ENCODE results near the gene PRR16.

Gene PRR16

GRCh38 chr5:120464627-120465435, 731 bp downstream of the PRR16 start:
- DNase-seq = no peak

GRCh38 chr5:120465436-120465961, 1.4 kb downstream of the PRR16 start:
- DNase-seq = no peak

GRCh38 chr5:120466341-120467006, 2.4 kb downstream of the PRR16 start:
- DNase-seq = peak; percentile 8

- no peak for DNase-seq
These were observed 7.9 kb downstream of the PRR16 start for GRCh38 chr5:120471971-120472370.

- no peak for DNase-seq
These were observed 8.8 kb downstream of the PRR16 start for GRCh38 chr5:120472911-120473310.

GRCh38 chr5:120473332-120473731, 9.2 kb downstream of the PRR16 start:
- no peak for DNase-seq

- no peak for DNase-seq
These were observed 12.0 kb downstream of the PRR16 start for GRCh38 chr5:120476063-120476462.

GRCh38 chr5:120479066-120479465, 15.0 kb downstream of the PRR16 start:
- no peak for DNase-seq

GRCh38 chr5:120499876-120500563, 35.9 kb downstream of the PRR16 start:
- DNase-seq = no peak

GRCh38 chr5:120502531-120502930, 38.4 kb downstream of the PRR16 start:
- no peak for DNase-seq

GRCh38 chr5:120503341-120503740, 39.2 kb downstream of the PRR16 start:
- no peak for DNase-seq

- DNase-seq = no peak
These were observed 40.0 kb downstream of the PRR16 start for GRCh38 chr5:120504057-120504456.

- no peak for DNase-seq
These were observed 43.1 kb downstream of the PRR16 start for GRCh38 chr5:120507197-120507596.

- no peak for DNase-seq
These were observed 43.8 kb downstream of the PRR16 start for GRCh38 chr5:120507800-120508463.

- no peak for DNase-seq
These were observed 45.0 kb downstream of the PRR16 start for GRCh38 chr5:120509053-120509452.

- DNase-seq = no peak
These were observed 46.1 kb downstream of the PRR16 start for GRCh38 chr5:120510098-120510637.

GRCh38 chr5:120510994-120511686, 47.0 kb downstream of the PRR16 start:
- DNase-seq = no peak

GRCh38 chr5:120512068-120512467, 48.0 kb downstream of the PRR16 start:
- no peak for DNase-seq

GRCh38 chr5:120512791-120513650, 48.9 kb downstream of the PRR16 start:
- DNase-seq = no peak

- no peak for DNase-seq
These were observed 52.7 kb downstream of the PRR16 start for GRCh38 chr5:120516805-120517204.
